ENCODE results near the gene RSAD1.

Gene RSAD1

GRCh38 chr17:50495217-50495823 lies 16.7 kb downstream of the RSAD1 start:
- no peak overlapping the region for H3K27ac ChIP-seq (ENCODE audit: low read length)
- H3K4me3 ChIP-seq (ENCODE audit: low read length) = no peak overlapping the region
- DNase-seq (ENCODE audit: low read depth, low spot score) = no peak
- no CpG with 5 or more reads among the region's 8 CpGs for WGBS (ENCODE audit: insufficient coverage, insufficient read length)
- H3K9me3 ChIP-seq (ENCODE audit: control insufficient read depth, insufficient read depth, low read length) = no peaks in the 10 kb centered on the region
- H3K36me3 ChIP-seq (ENCODE audit: control insufficient read depth, insufficient read depth, low read length) = no peaks in the 10 kb centered on the region
- H3K4me1 ChIP-seq (ENCODE audit: control insufficient read depth, insufficient read depth, low read length) = no peaks in the 10 kb centered on the region
- H3K27me3 ChIP-seq (ENCODE audit: control insufficient read depth, insufficient read depth, low read length) = no peaks in the 10 kb centered on the region

- H3K27me3 ChIP-seq (ENCODE audit: control insufficient read depth, insufficient read depth, low read length) = no peaks in the 10 kb centered on the region
- no peak for DNase-seq (ENCODE audit: low read depth, low spot score)
- no CpG with 5 or more reads among the region's 8 CpGs for WGBS (ENCODE audit: insufficient coverage, insufficient read length)
Observed at GRCh38 chr17:50495918-50496317, 17.3 kb downstream of the RSAD1 start.

GRCh38 chr17:50498021-50498874 lies 19.6 kb downstream of the RSAD1 start:
- Histone ChIP-seq H3K4me3 (ENCODE audit: low read length) (no peak overlapping the region), H3K36me3 (ENCODE audit: control insufficient read depth, insufficient read depth, low read length) (no peaks in the 10 kb centered on the region), H3K27ac (ENCODE audit: low read length) (no peak overlapping the region), H3K27me3 (ENCODE audit: control insufficient read depth, insufficient read depth, low read length) (no peaks in the 10 kb centered on the region), H3K9me3 (ENCODE audit: control insufficient read depth, insufficient read depth, low read length) (no peaks in the 10 kb centered on the region), H3K4me1 (ENCODE audit: control insufficient read depth, insufficient read depth, low read length) (no peaks in the 10 kb centered on the region)
- DNase-seq (ENCODE audit: low read depth, low spot score) = no peak
- no CpG with 5 or more reads among the region's 7 CpGs for WGBS (ENCODE audit: insufficient coverage, insufficient read length)

More at GRCh38 chr17:50495918-50496317, 17.3 kb downstream of the RSAD1 start:
- Histone ChIP-seq H3K27ac (ENCODE audit: low read length) (no peak overlapping the region), H3K36me3 (ENCODE audit: control insufficient read depth, insufficient read depth, low read length) (no peaks in the 10 kb centered on the region), H3K9me3 (ENCODE audit: control insufficient read depth, insufficient read depth, low read length) (no peaks in the 10 kb centered on the region), H3K4me3 (ENCODE audit: low read length) (no peak overlapping the region), H3K4me1 (ENCODE audit: control insufficient read depth, insufficient read depth, low read length) (no peaks in the 10 kb centered on the region)

- Histone ChIP-seq H3K36me3 (ENCODE audit: control insufficient read depth, insufficient read depth, low read length) (no peaks in the 10 kb centered on the region), H3K27me3 (ENCODE audit: control insufficient read depth, insufficient read depth, low read length) (no peaks in the 10 kb centered on the region), H3K4me1 (ENCODE audit: control insufficient read depth, insufficient read depth, low read length) (no peaks in the 10 kb centered on the region), H3K4me3 (ENCODE audit: low read length) (no peak overlapping the region), H3K9me3 (ENCODE audit: control insufficient read depth, insufficient read depth, low read length) (no peaks in the 10 kb centered on the region), H3K27ac (ENCODE audit: low read length) (no peak overlapping the region)
- DNase-seq (ENCODE audit: low read depth, low spot score) = no peak
Observed at GRCh38 chr17:50499270-50499669, 20.6 kb downstream of the RSAD1 start.

GRCh38 chr17:50499721-50500120 lies 21.1 kb downstream of the RSAD1 start:
- Histone ChIP-seq H3K27ac (ENCODE audit: low read length) (no peak overlapping the region), H3K4me3 (ENCODE audit: low read length) (no peak overlapping the region), H3K36me3 (ENCODE audit: control insufficient read depth, insufficient read depth, low read length) (no peaks in the 10 kb centered on the region), H3K4me1 (ENCODE audit: control insufficient read depth, insufficient read depth, low read length) (no peaks in the 10 kb centered on the region), H3K9me3 (ENCODE audit: control insufficient read depth, insufficient read depth, low read length) (no peaks in the 10 kb centered on the region), H3K27me3 (ENCODE audit: control insufficient read depth, insufficient read depth, low read length) (no peaks in the 10 kb centered on the region)
- no CpG with 5 or more reads among the region's 2 CpGs for WGBS (ENCODE audit: insufficient coverage, insufficient read length)
- DNase-seq (ENCODE audit: low read depth, low spot score) = no peak

- no peaks in the 10 kb centered on the region for H3K4me1 ChIP-seq (ENCODE audit: control insufficient read depth, insufficient read depth, low read length)
- WGBS (ENCODE audit: insufficient coverage, insufficient read length) = no CpG with 5 or more reads among the region's 5 CpGs
- H3K9me3 ChIP-seq (ENCODE audit: control insufficient read depth, insufficient read depth, low read length) = no peaks in the 10 kb centered on the region
- no peaks in the 10 kb centered on the region for H3K36me3 ChIP-seq (ENCODE audit: control insufficient read depth, insufficient read depth, low read length)
- no peak overlapping the region for H3K27ac ChIP-seq (ENCODE audit: low read length)
- DNase-seq (ENCODE audit: low read depth, low spot score) = no peak
- H3K27me3 ChIP-seq (ENCODE audit: control insufficient read depth, insufficient read depth, low read length) = no peaks in the 10 kb centered on the region
- H3K4me3 ChIP-seq (ENCODE audit: low read length) = no peak overlapping the region
Observed at GRCh38 chr17:50501054-50501453, 22.4 kb downstream of the RSAD1 start.

GRCh38 chr17:50502301-50502990 lies 23.8 kb downstream of the RSAD1 start:
- Histone ChIP-seq H3K9me3 (ENCODE audit: control insufficient read depth, insufficient read depth, low read length) (no peaks in the 10 kb centered on the region), H3K4me3 (ENCODE audit: low read length) (no peak overlapping the region), H3K36me3 (ENCODE audit: control insufficient read depth, insufficient read depth, low read length) (no peaks in the 10 kb centered on the region), H3K27ac (ENCODE audit: low read length) (no peak overlapping the region), H3K27me3 (ENCODE audit: control insufficient read depth, insufficient read depth, low read length) (no peaks in the 10 kb centered on the region), H3K4me1 (ENCODE audit: control insufficient read depth, insufficient read depth, low read length) (no peaks in the 10 kb centered on the region)
- WGBS (ENCODE audit: insufficient coverage, insufficient read length) = no CpG with 5 or more reads among the region's 9 CpGs
- DNase-seq (ENCODE audit: low read depth, low spot score) = no peak

GRCh38 chr17:50505591-50506130 lies 27.0 kb downstream of the RSAD1 start:
- WGBS (ENCODE audit: insufficient coverage, insufficient read length) = no CpG with 5 or more reads among the region's 7 CpGs
- Histone ChIP-seq H3K27me3 (ENCODE audit: control insufficient read depth, insufficient read depth, low read length) (no peaks in the 10 kb centered on the region), H3K36me3 (ENCODE audit: control insufficient read depth, insufficient read depth, low read length) (no peaks in the 10 kb centered on the region)

GRCh38 chr17:50506298-50506697 lies 27.6 kb downstream of the RSAD1 start:
- H3K4me1 ChIP-seq (ENCODE audit: control insufficient read depth, insufficient read depth, low read length) = peaks cover 3% of the 10 kb centered on the region
- H3K9me3 ChIP-seq (ENCODE audit: control insufficient read depth, insufficient read depth, low read length) = no peaks in the 10 kb centered on the region
- H3K27ac ChIP-seq (ENCODE audit: low read length) = no peak overlapping the region
- no peak for DNase-seq (ENCODE audit: low read depth, low spot score)
- H3K27me3 ChIP-seq (ENCODE audit: control insufficient read depth, insufficient read depth, low read length) = no peaks in the 10 kb centered on the region
- H3K4me3 ChIP-seq (ENCODE audit: low read length) = no peak overlapping the region
- no peaks in the 10 kb centered on the region for H3K36me3 ChIP-seq (ENCODE audit: control insufficient read depth, insufficient read depth, low read length)
- WGBS (ENCODE audit: insufficient coverage, insufficient read length) = no CpG with 5 or more reads among the region's 7 CpGs

More at GRCh38 chr17:50505591-50506130, 27.0 kb downstream of the RSAD1 start:
- H3K27ac ChIP-seq (ENCODE audit: low read length) = no peak overlapping the region
- peaks cover 3% of the 10 kb centered on the region for H3K4me1 ChIP-seq (ENCODE audit: control insufficient read depth, insufficient read depth, low read length)
- H3K9me3 ChIP-seq (ENCODE audit: control insufficient read depth, insufficient read depth, low read length) = no peaks in the 10 kb centered on the region
- no peak for DNase-seq (ENCODE audit: low read depth, low spot score)
- H3K4me3 ChIP-seq (ENCODE audit: low read length) = no peak overlapping the region

GRCh38 chr17:50507871-50508572 lies 29.4 kb downstream of the RSAD1 start, which contains the start of gene MYCBPAP:
Gene MYCBPAP (plus strand): TSS chr17:50508439. CDS start chr17:50508675, 236 bp downstream.
- no peaks in the 10 kb centered on the region for H3K9me3 ChIP-seq (ENCODE audit: control insufficient read depth, insufficient read depth, low read length)
- peaks cover 3% of the 10 kb centered on the region for H3K4me1 ChIP-seq (ENCODE audit: control insufficient read depth, insufficient read depth, low read length)
- no peaks in the 10 kb centered on the region; the same call in 1 of the 2 replicates for H3K27me3 ChIP-seq (ENCODE audit: control insufficient read depth, insufficient read depth, low read length)
- H3K4me3 ChIP-seq (ENCODE audit: low read length) = peak within 1 kb of the TSS; percentile 81
- no peak for DNase-seq (ENCODE audit: low read depth, low spot score)
- H3K36me3 ChIP-seq (ENCODE audit: control insufficient read depth, insufficient read depth, low read length) = no peaks in the 10 kb centered on the region
- H3K27ac ChIP-seq (ENCODE audit: low read length) = no peak within 1 kb of the TSS
- no CpG with 5 or more reads among the region's 66 CpGs for WGBS (ENCODE audit: insufficient coverage, insufficient read length)

Measured in iPS DF 6.9 (cell line).